Nephron (organoid): ENCODE measurements around the gene ANAPC2.

ENCODE experiments used
- H3K27ac Mint-ChIP-seq, 3 experiments: 2 replicates each; pipeline ENCODE4 v1.8.0; 2020; ENCODE audit warnings: mixed read lengths in 3 of 3, mild to moderate bottlenecking in 2 of 3, moderate library complexity in 1 of 3
- H3K27me3 Mint-ChIP-seq: 2 replicates; pipeline ENCODE4 v1.8.0; 2021; ENCODE audit warnings: low read depth, mild to moderate bottlenecking, moderate library complexity, mixed read lengths
- H3K36me3 Mint-ChIP-seq: 2 replicates; pipeline ENCODE4 v1.8.0; 2020; ENCODE audit warnings: low read depth, mixed read lengths
- H3K4me1 Mint-ChIP-seq: 2 replicates; pipeline ENCODE4 v1.8.0; 2020; ENCODE audit warnings: mixed read lengths
- H3K4me3 Mint-ChIP-seq, 3 experiments: 2 replicates each; pipeline ENCODE4 v1.8.0; 2020; ENCODE audit warnings: mild to moderate bottlenecking in 3 of 3, mixed read lengths in 3 of 3, moderate library complexity in 2 of 3
- H3K9me3 Mint-ChIP-seq: 2 replicates; pipeline ENCODE4 v1.8.0; 2020; ENCODE audit warnings: mixed read lengths
- CTCF ChIP-seq, 3 experiments: fragments of 200-600 bp; sonication (generic); IDR thresholded peaks; one replicate each; pipeline ENCODE4 v1.5.0; 2021; ENCODE audit warnings: antibody characterized with exemption in 3 of 3; ENCODE audit not compliant: unreplicated experiment in 3 of 3

Gene ANAPC2

GRCh38 chr9:137163805-137164204, 24.6 kb downstream of the ANAPC2 start:
- Mint-ChIP-seq H3K9me3 (no peaks in the 10 kb centered on the region), H3K27me3 (peaks cover 88% of the 10 kb centered on the region), H3K4me3 (no peak overlapping the region), H3K27ac (no peak overlapping the region), H3K36me3 (no peaks in the 10 kb centered on the region), H3K4me1 (no peaks in the 10 kb centered on the region)
- TF ChIP-seq CTCF (IDR thresholded peaks at IDR 0.05; ENCODE audit: unreplicated experiment in 3 of 3), result no peak

GRCh38 chr9:137163365-137163715, 25.0 kb downstream of the ANAPC2 start:
- Mint-ChIP-seq H3K4me1 (no peaks in the 10 kb centered on the region), H3K27me3 (peaks cover 88% of the 10 kb centered on the region), H3K27ac (no peak overlapping the region), H3K9me3 (no peaks in the 10 kb centered on the region), H3K36me3 (no peaks in the 10 kb centered on the region), H3K4me3 (peak overlapping the region in 2 of 3 experiments; percentile 38 to 48)
- no peak for TF ChIP-seq CTCF (IDR thresholded peaks at IDR 0.05; ENCODE audit: unreplicated experiment in 3 of 3)

GRCh38 chr9:137162505-137163364, 25.6 kb downstream of the ANAPC2 start:
- no peak overlapping the region for H3K27ac Mint-ChIP-seq
- H3K4me1 Mint-ChIP-seq, result no peaks in the 10 kb centered on the region
- peak in 1 of 3 experiments; percentile 25 for TF ChIP-seq CTCF (IDR thresholded peaks at IDR 0.05; ENCODE audit: unreplicated experiment in 3 of 3)
- H3K9me3 Mint-ChIP-seq, result no peaks in the 10 kb centered on the region
- no peaks in the 10 kb centered on the region for H3K36me3 Mint-ChIP-seq
- peak overlapping the region in 2 of 3 experiments; percentile 48 to 67 for H3K4me3 Mint-ChIP-seq
- peaks cover 93% of the 10 kb centered on the region for H3K27me3 Mint-ChIP-seq

- Mint-ChIP-seq H3K9me3 (no peaks in the 10 kb centered on the region), H3K4me1 (no peaks in the 10 kb centered on the region), H3K4me3 (no peak overlapping the region), H3K27ac (no peak overlapping the region), H3K27me3 (peaks cover 93% of the 10 kb centered on the region), H3K36me3 (no peaks in the 10 kb centered on the region)
- TF ChIP-seq CTCF (IDR thresholded peaks at IDR 0.05; ENCODE audit: unreplicated experiment in 3 of 3), result no peak
These were observed 26.5 kb downstream of the ANAPC2 start for GRCh38 chr9:137161558-137162486.

- Mint-ChIP-seq H3K4me3 (no peak overlapping the region), H3K36me3 (no peaks in the 10 kb centered on the region), H3K4me1 (no peaks in the 10 kb centered on the region), H3K9me3 (no peaks in the 10 kb centered on the region), H3K27me3 (peaks cover 93% of the 10 kb centered on the region), H3K27ac (no peak overlapping the region)
- TF ChIP-seq CTCF (IDR thresholded peaks at IDR 0.05; ENCODE audit: unreplicated experiment in 3 of 3), result no peak
These were observed 27.4 kb downstream of the ANAPC2 start for GRCh38 chr9:137160716-137161557.
